ENCODE measurements around the gene SLC11A2.

The SLC11A2 gene

GRCh38 chr12:50990147-50990727 is 35.9 kb downstream of the SLC11A2 start:
- H3K4me3 ChIP-seq (ENCODE audit: low read depth, low read length) = no peak overlapping the region
- no peak for TF ChIP-seq CTCF (IDR thresholded peaks at IDR 0.05; ENCODE audit: low read depth, low read length, missing control alignments)
- DNase-seq (ENCODE audit: low read depth) = no peak
- in situ Hi-C loops (cut with HindIII; ENCODE audit: low sequenced_read_pairs) = no loop called here

- in situ Hi-C loops (cut with HindIII; ENCODE audit: low sequenced_read_pairs) = no loop called here
- H3K4me3 ChIP-seq (ENCODE audit: low read depth, low read length) = no peak overlapping the region
- no peak for TF ChIP-seq CTCF (IDR thresholded peaks at IDR 0.05; ENCODE audit: low read depth, low read length, missing control alignments)
- no peak for DNase-seq (ENCODE audit: low read depth)
These were observed 37.3 kb downstream of the SLC11A2 start for GRCh38 chr12:50988871-50989270.

- in situ Hi-C loops (cut with HindIII; ENCODE audit: low sequenced_read_pairs) = no loop called here
- DNase-seq (ENCODE audit: low read depth) = no peak
- no peak for TF ChIP-seq CTCF (IDR thresholded peaks at IDR 0.05; ENCODE audit: low read depth, low read length, missing control alignments)
- no peak overlapping the region for H3K4me3 ChIP-seq (ENCODE audit: low read depth, low read length)
These were observed 38.1 kb downstream of the SLC11A2 start for GRCh38 chr12:50988051-50988450.

GRCh38 chr12:50986966-50987737 is 39.0 kb downstream of the SLC11A2 start:
- H3K4me3 ChIP-seq (ENCODE audit: low read depth, low read length) = no peak overlapping the region
- DNase-seq (ENCODE audit: low read depth) = peak; percentile 38
- in situ Hi-C loops (cut with HindIII; ENCODE audit: low sequenced_read_pairs) = no loop called here
- TF ChIP-seq CTCF (IDR thresholded peaks at IDR 0.05; ENCODE audit: low read depth, low read length, missing control alignments) = peak; percentile 81

- DNase-seq (ENCODE audit: low read depth) = no peak
- no peak for TF ChIP-seq CTCF (IDR thresholded peaks at IDR 0.05; ENCODE audit: low read depth, low read length, missing control alignments)
- H3K4me3 ChIP-seq (ENCODE audit: low read depth, low read length) = no peak overlapping the region
- in situ Hi-C loops (cut with HindIII; ENCODE audit: low sequenced_read_pairs) = no loop called here
These were observed 40.9 kb downstream of the SLC11A2 start for GRCh38 chr12:50985322-50985721.

GRCh38 chr12:50984586-50985298 is 41.4 kb downstream of the SLC11A2 start:
- in situ Hi-C loops (cut with HindIII; ENCODE audit: low sequenced_read_pairs) = no loop called here
- no peak overlapping the region for H3K4me3 ChIP-seq (ENCODE audit: low read depth, low read length)
- no peak for TF ChIP-seq CTCF (IDR thresholded peaks at IDR 0.05; ENCODE audit: low read depth, low read length, missing control alignments)
- no peak for DNase-seq (ENCODE audit: low read depth)

All from astrocyte of the cerebellum (primary cell).